SIG-M5 treated with dmso at 0.1 percent for 504 hours (cell line): Measurements from ENCODE around the gene CHST11.

Source experiments
- DNase-seq: peaks from one replicate; lab custom pipeline; 2025; ENCODE audit not compliant: unreplicated experiment; lab: John Stamatoyannopoulos, UW

CHST11 gene

DNA sequence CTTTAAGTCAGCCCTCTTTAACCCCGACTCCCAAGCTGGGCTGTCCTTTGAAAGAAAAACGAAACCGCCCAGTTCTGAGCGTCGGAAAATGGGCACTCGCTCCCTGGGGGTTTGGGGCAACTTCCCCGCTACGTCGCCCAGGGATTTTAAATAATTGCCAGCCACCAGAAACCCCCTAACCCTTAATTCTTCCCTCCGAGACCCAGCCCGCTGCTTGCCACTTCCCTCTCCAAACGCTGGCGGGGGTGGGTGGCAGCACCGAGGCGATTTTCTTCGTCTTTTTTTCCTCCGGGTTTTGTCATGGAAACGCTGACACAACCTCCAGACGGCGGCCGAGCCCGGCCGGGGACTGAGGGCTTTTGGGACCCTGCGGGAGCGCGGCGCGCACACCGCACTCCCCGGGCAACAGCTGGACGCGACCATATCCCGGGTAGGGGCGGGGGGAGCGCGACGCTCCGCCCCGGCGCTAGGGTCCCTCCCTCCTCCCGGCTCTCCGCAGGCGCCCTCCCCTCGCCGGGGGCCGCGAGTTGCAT lies at the start of gene CHST11:
CHST11 (plus strand) TSS at position 532 of the 533 bp plus-strand sequence.
- DNase-seq: peak; percentile 94

- DNase-seq: no peak
Observed at GRCh38 chr12:104407438-104407837, 49.3 kb upstream of the CHST11 start.

- no peak for DNase-seq
Observed at GRCh38 chr12:104407922-104408321, 48.8 kb upstream of the CHST11 start.

- no peak for DNase-seq
Observed at GRCh38 chr12:104410326-104410725, 46.4 kb upstream of the CHST11 start.

DNA sequence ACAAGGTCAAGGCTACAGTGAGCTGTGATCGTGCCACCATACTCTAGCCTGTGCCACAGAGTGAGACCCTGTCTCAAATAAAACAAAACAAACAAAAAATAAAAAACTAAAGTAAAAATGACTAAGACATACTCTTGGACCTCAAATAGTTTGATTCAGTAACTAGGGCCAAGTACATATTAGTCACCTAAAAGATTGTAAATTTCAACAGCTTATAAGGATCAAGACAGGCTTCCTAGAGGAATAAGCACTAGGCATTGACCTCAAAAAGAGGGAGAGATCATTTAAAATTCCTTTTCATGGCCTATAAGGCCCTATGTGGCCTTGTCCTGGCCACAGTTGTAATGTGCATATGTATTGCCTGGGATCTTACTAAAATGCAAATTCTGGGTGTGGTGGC lies 46.0 kb upstream of the CHST11 start:
- no peak for DNase-seq

DNA sequence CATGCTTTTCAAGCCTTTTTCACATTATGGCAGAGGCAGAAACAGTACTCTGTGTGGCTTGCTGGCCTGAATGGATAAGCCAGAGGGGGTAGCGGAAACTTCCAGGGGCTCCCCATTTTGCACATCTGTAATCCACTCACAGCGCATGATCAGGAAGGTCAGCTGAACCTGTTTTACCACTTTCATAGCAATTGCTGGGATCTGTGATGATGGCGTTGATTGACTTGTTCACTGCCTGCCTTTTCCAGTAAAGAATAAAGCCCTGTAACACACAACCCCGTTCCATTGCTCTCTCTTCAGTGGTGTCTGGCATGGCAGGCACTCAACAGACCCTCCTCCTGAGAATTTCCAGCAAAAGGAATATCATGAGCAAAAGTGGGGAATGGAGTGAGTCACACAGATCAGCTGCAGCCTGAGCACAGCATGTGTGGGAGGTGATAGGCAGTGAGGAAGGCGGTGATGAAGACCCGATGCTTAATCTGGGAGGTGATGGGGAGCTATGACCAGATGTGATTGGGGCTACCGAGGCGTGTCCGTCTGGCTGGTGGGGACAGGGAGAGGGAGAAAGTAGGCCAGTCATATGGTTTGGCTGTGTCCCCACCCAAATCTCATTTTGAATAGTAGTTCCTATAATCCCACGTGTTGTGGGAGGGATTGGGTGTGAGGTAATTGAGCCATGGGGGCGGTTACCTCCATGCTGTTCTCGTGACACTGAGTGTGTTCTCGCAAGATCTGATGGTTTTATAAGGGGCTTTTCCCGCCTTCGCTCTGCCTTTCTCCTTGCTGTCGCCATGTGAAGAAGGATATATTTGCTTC lies 44.7 kb upstream of the CHST11 start:
- DNase-seq: no peak

GRCh38 chr12:104412681-104413080 lies 44.1 kb upstream of the CHST11 start:
- DNase-seq: no peak

GRCh38 chr12:104413330-104413729 lies 43.4 kb upstream of the CHST11 start:
- DNase-seq: no peak

GRCh38 chr12:104414581-104415341 lies 42.0 kb upstream of the CHST11 start:
- DNase-seq: no peak

DNA sequence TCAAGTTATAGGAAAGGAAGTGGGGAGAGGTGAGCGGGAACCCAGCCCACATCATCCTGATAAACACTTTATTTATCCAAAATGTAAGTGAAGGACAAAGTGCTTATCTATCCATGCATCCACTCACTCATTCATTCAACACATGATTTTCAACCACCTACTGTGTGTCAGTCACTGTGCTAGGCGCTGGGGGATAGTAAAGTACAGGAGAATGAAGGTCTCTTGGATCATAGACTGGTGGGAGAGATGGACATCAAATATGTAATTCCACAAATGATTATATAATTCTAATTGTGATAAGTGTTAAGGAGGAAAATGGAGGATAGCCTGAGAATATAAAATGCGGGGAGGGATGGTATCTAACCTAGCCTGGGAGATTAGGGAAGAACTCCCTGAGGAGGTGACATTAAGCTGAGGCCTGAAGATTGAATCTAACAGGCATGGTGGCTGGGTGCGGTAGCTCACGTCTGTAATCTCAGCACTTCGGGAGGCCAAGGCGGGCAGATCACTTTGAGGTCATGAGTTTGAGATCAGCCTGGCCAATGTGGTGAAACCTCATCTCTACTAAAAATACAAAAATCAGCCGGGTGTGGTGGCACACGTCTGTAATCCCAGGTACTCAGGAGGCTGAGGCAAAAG lies 41.3 kb upstream of the CHST11 start:
- no peak for DNase-seq

DNA sequence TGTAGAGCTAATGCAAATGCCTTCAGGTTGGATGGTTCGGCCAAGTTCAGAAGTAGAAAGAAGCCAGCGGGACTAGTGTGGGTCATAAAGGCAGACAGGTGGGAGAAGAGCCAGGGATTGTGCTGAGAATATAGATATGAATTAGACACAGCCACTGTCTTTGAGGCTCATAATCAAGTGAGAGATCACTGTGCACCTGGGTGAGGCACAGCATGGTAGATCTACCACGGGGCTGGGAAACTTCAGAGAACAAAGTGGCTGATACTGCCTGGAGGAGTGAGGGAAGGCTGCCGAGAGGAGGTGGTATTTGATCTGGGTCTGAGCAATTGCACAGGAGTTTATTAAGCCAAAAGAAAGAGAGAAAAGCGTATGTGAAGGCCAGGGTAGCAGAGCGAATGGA lies 40.6 kb upstream of the CHST11 start:
- no peak for DNase-seq

DNA sequence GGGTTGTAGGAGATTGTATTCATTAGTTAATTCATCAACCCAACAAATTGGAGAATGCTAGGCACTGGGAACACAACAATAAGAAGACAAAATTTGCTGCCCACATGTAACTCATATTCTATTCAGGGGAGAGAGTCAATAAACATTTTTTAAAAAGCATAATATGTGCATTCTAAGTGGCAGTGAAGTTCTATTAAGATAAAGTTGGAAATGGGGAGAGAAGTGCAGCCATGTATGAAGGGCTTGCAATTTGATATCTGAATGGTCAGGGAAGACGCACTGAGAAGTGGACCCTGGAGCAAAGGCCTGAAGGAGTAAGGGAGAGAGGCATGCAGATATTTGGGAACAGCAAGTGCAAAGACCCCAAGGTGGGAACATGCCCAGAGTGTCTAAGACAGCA lies 40.2 kb upstream of the CHST11 start:
- no peak for DNase-seq

DNA sequence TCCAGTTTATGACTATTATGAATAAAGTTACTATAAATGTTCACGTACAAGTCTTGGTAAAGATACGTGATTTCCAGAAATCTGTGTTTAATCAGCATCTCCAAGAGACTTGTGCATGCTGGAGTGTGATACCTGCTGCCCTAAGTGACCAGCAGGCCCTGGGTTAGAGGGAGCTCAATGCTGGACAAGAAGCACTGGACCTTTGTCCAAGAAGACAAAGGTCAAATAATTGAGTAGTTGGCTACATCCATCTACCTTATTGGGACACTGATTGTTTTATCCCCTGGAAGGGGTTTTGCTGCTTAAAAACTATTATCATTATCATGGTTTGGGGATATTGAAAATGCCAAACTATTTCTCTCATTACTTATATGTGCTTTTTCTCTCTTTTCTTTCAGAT lies 37.0 kb upstream of the CHST11 start:
- no peak for DNase-seq

DNA sequence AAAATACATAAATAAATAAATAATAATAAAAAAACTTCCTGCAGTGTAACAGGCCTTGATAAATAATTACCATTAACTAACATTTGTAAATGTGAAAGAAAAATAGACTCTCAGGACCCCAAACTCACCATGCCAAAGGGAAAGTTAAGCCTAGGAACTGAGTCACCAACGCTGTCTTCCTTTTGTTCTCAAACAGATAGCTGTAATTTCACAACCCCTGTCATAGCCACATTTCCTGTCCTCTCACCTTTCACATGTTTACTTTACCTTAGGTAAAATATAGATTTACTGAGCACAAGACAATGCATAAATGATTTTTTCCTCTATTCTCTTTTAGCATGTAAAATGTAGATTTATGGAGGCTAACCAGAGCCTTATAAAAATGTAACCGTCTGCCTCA lies 35.9 kb upstream of the CHST11 start:
- DNase-seq: no peak

DNA sequence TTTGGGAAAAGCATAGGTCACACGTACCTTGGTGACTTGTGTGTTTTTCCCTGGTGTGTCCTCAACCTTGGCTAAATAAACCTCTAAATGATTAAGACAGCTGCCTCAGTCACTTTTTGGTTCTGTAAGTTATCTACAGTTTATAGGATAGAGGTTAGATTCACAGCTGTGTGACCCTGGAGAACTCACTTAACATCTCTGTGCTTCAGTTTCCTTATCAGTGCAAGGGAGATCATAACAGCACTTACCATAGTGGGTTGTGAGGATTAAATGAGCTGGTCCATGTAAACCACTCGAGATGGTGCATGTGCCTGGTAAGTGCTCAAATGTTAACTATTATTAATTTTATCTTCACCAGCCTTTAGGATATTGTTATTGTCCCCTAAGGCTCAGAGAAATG lies 35.4 kb upstream of the CHST11 start:
- no peak for DNase-seq

DNA sequence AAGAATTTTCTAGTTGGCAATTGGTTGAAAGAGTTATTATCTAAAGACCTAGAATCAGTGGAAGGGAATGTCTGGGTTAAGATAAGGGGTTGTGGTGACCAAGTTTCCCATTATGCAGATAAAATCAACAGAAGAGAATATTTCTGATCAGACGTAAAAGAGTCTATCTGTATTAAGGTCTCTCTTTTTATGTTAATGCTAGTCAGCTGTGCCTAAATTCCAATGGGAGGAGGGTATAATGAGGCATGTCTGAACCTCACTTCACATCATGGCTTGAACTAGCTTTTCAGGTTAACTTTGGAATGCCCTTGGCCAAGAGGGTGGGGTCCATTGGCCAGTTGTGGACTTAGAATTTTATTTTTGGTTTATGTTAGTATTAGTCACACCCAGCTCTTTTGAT lies 34.3 kb upstream of the CHST11 start:
- DNase-seq: no peak

- DNase-seq: no peak
Observed at GRCh38 chr12:104423273-104423672, 33.5 kb upstream of the CHST11 start.

DNA sequence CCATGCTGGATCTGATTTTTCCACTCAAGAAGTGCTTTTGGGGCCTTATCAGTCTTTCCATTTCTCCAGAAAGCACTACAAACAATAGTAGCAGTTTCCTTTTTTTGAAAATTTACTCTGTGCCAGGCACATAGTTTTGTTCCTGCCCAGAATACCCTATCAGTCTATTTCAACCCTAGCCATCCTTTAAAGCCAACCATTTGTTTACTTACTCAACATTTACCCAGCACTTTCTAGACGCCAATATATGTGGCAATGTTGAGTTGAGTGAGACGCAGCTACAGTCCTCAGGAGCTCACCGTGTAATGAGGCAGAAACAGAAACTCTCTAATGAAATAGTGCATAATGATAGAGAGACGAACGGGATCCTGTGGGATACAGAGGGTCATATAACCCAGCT lies 32.9 kb upstream of the CHST11 start:
- no peak for DNase-seq

DNA sequence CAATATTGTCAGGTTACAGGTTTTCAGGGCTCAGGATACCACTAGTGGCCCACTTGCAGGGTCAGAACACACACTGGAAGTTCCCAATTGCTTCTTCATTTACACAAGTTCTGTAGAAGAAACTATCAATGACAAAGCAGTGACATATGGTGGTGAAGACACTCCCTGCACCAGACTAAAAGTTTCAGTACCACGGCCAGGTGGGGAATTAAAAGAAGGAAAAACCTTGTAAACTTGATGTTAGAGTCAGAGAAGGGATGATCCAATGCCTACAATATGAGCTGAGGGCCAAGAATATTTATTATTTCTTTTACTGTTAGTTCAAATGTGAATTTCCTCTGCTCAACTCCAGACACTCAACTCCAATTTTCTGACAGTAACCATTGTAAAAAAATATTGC lies 31.8 kb upstream of the CHST11 start:
- DNase-seq: no peak

DNA sequence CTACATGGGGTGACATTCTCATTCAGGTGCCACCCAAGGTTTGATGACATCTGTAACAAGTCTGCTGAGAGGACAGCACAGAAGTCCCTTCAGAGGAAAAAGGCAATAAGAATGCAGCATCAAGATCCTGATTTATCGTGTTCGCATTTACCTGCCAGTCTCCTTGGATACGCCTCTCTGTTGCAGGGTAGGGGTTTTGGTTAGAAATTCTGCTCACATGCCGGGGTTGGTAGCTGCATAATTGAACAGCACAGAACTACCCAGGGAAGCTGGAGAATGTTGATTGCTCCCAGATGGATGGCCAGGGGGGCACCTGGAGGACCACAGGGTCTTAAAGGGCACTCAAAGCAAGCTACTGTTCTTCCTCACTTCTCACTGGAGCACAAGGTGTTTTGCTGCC lies 31.1 kb upstream of the CHST11 start:
- DNase-seq: no peak

DNA sequence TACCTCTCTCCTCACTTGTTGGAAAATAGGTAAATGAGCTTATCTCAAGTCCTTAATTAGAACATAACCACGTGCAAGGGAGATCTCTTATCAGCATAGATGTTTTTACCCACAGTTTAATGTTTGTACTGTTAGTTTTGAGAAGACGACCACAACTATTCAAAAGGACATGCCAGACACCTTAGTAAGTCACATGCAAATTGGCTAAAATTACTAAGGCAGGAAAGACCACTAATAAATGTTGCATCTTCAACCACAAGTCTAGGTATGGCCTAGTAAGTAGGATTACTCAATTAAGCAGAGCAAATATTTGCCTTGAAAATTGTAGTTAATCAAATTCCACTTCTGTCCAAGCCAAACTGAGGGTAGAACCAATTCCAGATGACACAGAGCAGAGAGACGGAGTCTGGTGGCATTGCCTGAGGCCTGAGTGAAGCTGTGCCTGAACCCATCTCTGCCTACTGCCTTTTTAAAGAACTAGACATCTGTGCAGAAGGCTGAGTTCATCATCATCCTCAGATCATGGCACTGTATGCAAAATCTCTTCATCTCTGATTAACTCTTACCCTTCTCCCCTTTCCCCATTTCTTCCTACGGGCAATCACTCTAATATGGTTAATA lies 29.7 kb upstream of the CHST11 start:
- no peak for DNase-seq
